ENCODE results near the gene ATF7IP.
"Not testable (repeated sequence)": the region's sequence is repeated elsewhere in the genome, so short reads cannot be mapped to it uniquely, and the experiment has no call there.

Gene ATF7IP

DNA sequence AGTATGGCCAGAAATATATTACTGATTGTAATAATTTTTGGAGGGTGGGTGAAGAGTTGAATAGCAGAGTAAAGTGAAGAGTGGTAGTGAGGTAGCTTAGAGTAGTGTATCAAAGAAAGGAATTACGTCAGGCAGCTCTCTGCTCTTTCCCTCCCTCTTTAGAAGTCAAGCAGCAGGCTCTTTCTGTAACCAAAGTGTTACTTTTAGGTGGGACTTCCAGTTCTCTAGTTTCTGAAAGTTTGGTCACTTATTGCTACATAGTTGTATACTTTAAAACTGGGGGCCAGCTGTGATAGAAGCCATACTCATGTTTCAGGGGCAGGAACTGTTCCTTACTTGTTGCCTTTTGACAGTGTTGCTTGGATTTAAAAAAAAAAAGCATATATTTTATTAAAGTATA is 30.6 kb downstream of the ATF7IP start:
- H3K4me3 ChIP-seq (ENCODE audit: low read depth, low read length) = no peak overlapping the region
- TF ChIP-seq, protein P1, sequence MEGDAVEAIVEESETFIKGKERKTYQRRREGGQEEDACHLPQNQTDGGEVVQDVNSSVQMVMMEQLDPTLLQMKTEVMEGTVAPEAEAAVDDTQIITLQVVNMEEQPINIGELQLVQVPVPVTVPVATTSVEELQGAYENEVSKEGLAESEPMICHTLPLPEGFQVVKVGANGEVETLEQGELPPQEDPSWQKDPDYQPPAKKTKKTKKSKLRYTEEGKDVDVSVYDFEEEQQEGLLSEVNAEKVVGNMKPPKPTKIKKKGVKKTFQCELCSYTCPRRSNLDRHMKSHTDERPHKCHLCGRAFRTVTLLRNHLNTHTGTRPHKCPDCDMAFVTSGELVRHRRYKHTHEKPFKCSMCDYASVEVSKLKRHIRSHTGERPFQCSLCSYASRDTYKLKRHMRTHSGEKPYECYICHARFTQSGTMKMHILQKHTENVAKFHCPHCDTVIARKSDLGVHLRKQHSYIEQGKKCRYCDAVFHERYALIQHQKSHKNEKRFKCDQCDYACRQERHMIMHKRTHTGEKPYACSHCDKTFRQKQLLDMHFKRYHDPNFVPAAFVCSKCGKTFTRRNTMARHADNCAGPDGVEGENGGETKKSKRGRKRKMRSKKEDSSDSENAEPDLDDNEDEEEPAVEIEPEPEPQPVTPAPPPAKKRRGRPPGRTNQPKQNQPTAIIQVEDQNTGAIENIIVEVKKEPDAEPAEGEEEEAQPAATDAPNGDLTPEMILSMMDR (IDR thresholded peaks at IDR 0.05; ENCODE audit: low read depth, low read length) = no peak

- H3K4me3 ChIP-seq (ENCODE audit: low read depth, low read length) = peak overlapping the region; percentile 44; the same call in 1 of the 2 replicates
- TF ChIP-seq, protein P1 (IDR thresholded peaks at IDR 0.05; ENCODE audit: low read depth, low read length) = no peak
Observed at GRCh38 chr12:14399871-14400270, 34.4 kb downstream of the ATF7IP start.

DNA sequence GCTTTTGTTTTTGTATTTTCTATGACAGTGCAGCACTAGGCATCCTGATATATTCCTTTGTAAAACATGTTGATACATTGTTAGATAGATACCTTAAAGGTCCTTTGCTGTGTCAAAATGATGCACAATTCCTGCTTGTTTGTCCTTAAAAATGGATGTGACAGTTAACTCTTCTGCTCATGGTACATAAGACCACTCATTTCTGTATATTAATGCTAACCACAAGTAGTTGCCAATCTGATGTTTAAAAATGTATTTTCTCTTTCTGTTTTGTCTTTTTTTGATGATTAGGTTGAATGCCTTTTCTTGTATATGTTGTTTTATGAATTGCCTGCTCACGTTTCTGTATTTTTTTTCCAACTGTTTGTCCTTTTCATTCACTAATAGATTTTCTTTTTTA is 35.1 kb downstream of the ATF7IP start:
- TF ChIP-seq, protein P1 (IDR thresholded peaks at IDR 0.05; ENCODE audit: low read depth, low read length) = no peak
- H3K4me3 ChIP-seq (ENCODE audit: low read depth, low read length) = no peak overlapping the region

GRCh38 chr12:14401267-14401666 is 35.8 kb downstream of the ATF7IP start:
- H3K4me3 ChIP-seq (ENCODE audit: low read depth, low read length) = not testable (repeated sequence)

DNA sequence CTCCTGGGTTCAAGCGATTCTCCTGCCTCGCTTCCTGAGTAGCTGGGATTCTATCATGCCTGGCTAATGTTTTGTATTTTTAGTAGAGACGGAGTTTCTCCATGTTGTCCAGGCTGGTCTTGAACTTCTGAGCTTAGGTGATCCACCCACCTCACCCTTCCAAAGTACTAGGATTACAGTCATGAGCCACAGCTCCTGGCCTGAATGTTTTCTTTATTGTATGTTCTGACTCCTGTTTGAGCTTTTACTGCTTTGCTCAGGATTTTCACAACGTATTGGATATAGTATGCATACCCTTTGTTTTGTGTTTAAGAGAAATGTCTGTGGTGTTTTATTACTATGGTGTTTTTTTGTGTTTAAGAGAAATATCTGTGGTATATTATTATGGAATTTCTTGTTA is 37.2 kb downstream of the ATF7IP start:
- no peak overlapping the region for H3K4me3 ChIP-seq (ENCODE audit: low read depth, low read length)
- TF ChIP-seq, protein P1 (IDR thresholded peaks at IDR 0.05; ENCODE audit: low read depth, low read length) = no peak

DNA sequence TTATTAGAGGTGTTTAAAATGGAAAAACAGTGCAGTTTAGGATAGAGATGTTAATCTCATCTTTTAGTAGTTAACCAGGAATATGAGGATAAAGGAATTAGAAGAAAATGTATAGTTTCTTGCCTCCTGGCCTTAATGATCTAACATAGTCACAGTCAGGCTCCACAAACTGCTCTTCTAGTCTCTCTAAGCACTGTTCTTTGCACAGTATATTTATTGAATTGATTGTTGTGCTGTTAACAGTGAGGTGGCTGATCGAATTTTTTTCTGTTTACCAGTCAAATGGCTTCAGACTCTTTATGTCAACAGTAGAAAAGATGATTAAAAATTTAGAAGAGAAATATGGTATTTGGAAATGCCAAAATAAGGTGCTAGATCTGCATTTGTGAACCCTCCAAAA is 37.8 kb downstream of the ATF7IP start:
- H3K4me3 ChIP-seq (ENCODE audit: low read depth, low read length) = no peak overlapping the region
- TF ChIP-seq, protein P1 (IDR thresholded peaks at IDR 0.05; ENCODE audit: low read depth, low read length) = no peak

DNA sequence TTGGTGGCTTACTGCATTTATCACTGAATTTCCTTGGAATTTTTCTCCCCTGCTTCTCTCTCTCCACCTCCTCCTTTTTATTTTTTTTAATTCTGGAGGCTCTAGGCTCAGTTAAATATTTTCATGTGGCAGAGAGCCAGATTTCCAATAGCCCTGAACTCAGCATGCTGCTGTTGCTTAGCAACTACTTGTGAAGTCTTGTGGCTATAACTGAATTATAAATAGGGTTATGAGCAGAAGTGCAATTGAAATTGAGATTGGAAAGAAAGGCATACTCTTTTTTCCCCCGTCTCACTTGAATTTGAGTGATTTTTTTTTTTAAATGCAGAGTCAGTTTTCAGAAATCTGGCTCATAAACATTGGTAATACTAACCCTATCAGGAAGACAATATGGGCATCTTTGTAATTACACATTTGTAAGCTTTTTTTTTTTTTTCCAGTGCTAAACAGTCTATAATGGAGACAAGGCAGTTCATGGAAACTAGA is 38.3 kb downstream of the ATF7IP start:
- TF ChIP-seq, protein P1 (IDR thresholded peaks at IDR 0.05; ENCODE audit: low read depth, low read length) = no peak
- H3K4me3 ChIP-seq (ENCODE audit: low read depth, low read length) = no peak overlapping the region

DNA sequence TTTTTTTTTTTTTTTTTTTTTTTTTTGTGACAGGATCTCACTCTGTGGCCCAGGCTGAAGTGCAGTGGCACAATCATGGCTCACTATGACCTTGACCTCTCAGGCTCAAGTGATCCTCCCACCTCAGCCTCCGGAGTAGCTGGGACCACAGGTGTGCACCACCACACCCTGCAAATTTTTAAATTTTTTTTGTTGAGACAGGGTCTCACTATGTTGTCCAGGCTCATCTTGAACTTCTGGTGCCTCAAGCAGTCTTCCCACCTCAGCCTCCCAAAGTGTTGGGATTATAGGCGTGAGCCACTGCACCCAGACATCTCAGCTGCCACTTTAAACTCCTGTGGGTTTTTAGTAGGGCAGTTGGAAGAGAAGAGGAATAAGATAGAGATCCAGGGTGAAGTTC is 39.9 kb downstream of the ATF7IP start:
- H3K4me3 ChIP-seq (ENCODE audit: low read depth, low read length) = not testable (repeated sequence)
